Measurements from ENCODE around the gene ABHD8. TPM values are rescaled to one million over a fixed set of nuclear protein-coding genes. Genes with fewer than 3 reads are reported as not detected.

ABHD8 gene
- total and polyA plus RNA-seq, 2 donors (not counting 1 experiment from before 2014, with no cell fraction given), result 3.9 to 16.8 TPM

- no peak for DNase-seq (ENCODE audit: low read depth in 2 of 2)
- no peak overlapping the region for H3K4me3 ChIP-seq (replicated peaks in 1 of 4; ENCODE audit: control extremely low read depth in 1 of 4, insufficient read depth in 1 of 4, low read depth in 3 of 4, low read length in 4 of 4)
- H3K9ac ChIP-seq (ENCODE audit: insufficient read depth, low read length), result no peak overlapping the region
- H3K9me3 ChIP-seq (ENCODE audit: control insufficient read depth, insufficient read depth, low read depth, low read length), result no peaks in the 10 kb centered on the region
- no peaks in the 10 kb centered on the region for H3K4me1 ChIP-seq (ENCODE audit: control insufficient read depth, extremely low read depth, insufficient read depth, low read length)
- H3K27ac ChIP-seq (ENCODE audit: insufficient read depth, low read length), result no peak overlapping the region
- no peak overlapping the region for H2AFZ ChIP-seq (ENCODE audit: low read length)
- no peaks in the 10 kb centered on the region for H3K79me2 ChIP-seq (ENCODE audit: control insufficient read depth, insufficient read depth, low read length)
- TF ChIP-seq CTCF (conservative IDR thresholded peaks at IDR 0.05 in 1 of 2, IDR thresholded peaks at IDR 0.05 in 1 of 2; ENCODE audit: low read depth in 1 of 2, low read length in 2 of 2) (no peak), EZH2 (IDR thresholded peaks at IDR 0.05; ENCODE audit: low read length, missing control alignments) (no peak)
- H3K36me3 ChIP-seq (ENCODE audit: control insufficient read depth, insufficient read depth, low read length), result peaks cover 26% of the 10 kb centered on the region
- no peaks in the 10 kb centered on the region for H4K20me1 ChIP-seq (ENCODE audit: control insufficient read depth, extremely low read depth, insufficient read depth, low read length)
- H3K4me2 ChIP-seq (ENCODE audit: extremely low read depth, insufficient read depth, low read length), result no peak overlapping the region
- H3K27me3 ChIP-seq (ENCODE audit: control insufficient read depth, insufficient read depth, low read length), result no peaks in the 10 kb centered on the region
Measured at GRCh38 chr19:17322854-17323253, 19.6 kb upstream of the ABHD8 start.

- Histone ChIP-seq H3K27me3 (ENCODE audit: control insufficient read depth, insufficient read depth, low read length) (no peaks in the 10 kb centered on the region), H3K9me3 (ENCODE audit: control insufficient read depth, insufficient read depth, low read depth, low read length) (no peaks in the 10 kb centered on the region), H2AFZ (ENCODE audit: low read length) (no peak overlapping the region), H3K4me3 (replicated peaks in 1 of 4; ENCODE audit: control extremely low read depth in 1 of 4, insufficient read depth in 1 of 4, low read depth in 3 of 4, low read length in 4 of 4) (no peak overlapping the region), H3K4me1 (ENCODE audit: control insufficient read depth, extremely low read depth, insufficient read depth, low read length) (no peaks in the 10 kb centered on the region), H3K79me2 (ENCODE audit: control insufficient read depth, insufficient read depth, low read length) (no peaks in the 10 kb centered on the region), H3K36me3 (ENCODE audit: control insufficient read depth, insufficient read depth, low read length) (peaks cover 22% of the 10 kb centered on the region), H3K27ac (ENCODE audit: insufficient read depth, low read length) (no peak overlapping the region), H3K9ac (ENCODE audit: insufficient read depth, low read length) (no peak overlapping the region), H4K20me1 (ENCODE audit: control insufficient read depth, extremely low read depth, insufficient read depth, low read length) (no peaks in the 10 kb centered on the region), H3K4me2 (ENCODE audit: extremely low read depth, insufficient read depth, low read length) (no peak overlapping the region)
- DNase-seq (ENCODE audit: low read depth in 2 of 2), result no peak
- TF ChIP-seq CTCF (conservative IDR thresholded peaks at IDR 0.05 in 1 of 2, IDR thresholded peaks at IDR 0.05 in 1 of 2; ENCODE audit: low read depth in 1 of 2, low read length in 2 of 2), result no peak
- TF ChIP-seq EZH2 (IDR thresholded peaks at IDR 0.05; ENCODE audit: low read length, missing control alignments), result no peak
Measured at GRCh38 chr19:17321655-17322489, 18.6 kb upstream of the ABHD8 start.

GRCh38 chr19:17320435-17320834 lies 17.2 kb upstream of the ABHD8 start:
- H3K4me2 ChIP-seq (ENCODE audit: extremely low read depth, insufficient read depth, low read length), result no peak overlapping the region
- no peaks in the 10 kb centered on the region for H3K27me3 ChIP-seq (ENCODE audit: control insufficient read depth, insufficient read depth, low read length)
- DNase-seq (ENCODE audit: low read depth in 2 of 2), result no peak
- H3K4me1 ChIP-seq (ENCODE audit: control insufficient read depth, extremely low read depth, insufficient read depth, low read length), result no peaks in the 10 kb centered on the region
- no peaks in the 10 kb centered on the region for H3K79me2 ChIP-seq (ENCODE audit: control insufficient read depth, insufficient read depth, low read length)
- H3K36me3 ChIP-seq (ENCODE audit: control insufficient read depth, insufficient read depth, low read length), result peaks cover 26% of the 10 kb centered on the region
- no peaks in the 10 kb centered on the region for H3K9me3 ChIP-seq (ENCODE audit: control insufficient read depth, insufficient read depth, low read depth, low read length)
- TF ChIP-seq CTCF (conservative IDR thresholded peaks at IDR 0.05 in 1 of 2, IDR thresholded peaks at IDR 0.05 in 1 of 2; ENCODE audit: low read depth in 1 of 2, low read length in 2 of 2) (no peak), EZH2 (IDR thresholded peaks at IDR 0.05; ENCODE audit: low read length, missing control alignments) (no peak)
- no peak overlapping the region for H3K9ac ChIP-seq (ENCODE audit: insufficient read depth, low read length)
- no peak overlapping the region for H2AFZ ChIP-seq (ENCODE audit: low read length)
- no peaks in the 10 kb centered on the region for H4K20me1 ChIP-seq (ENCODE audit: control insufficient read depth, extremely low read depth, insufficient read depth, low read length)
- H3K4me3 ChIP-seq (replicated peaks in 1 of 4; ENCODE audit: control extremely low read depth in 1 of 4, insufficient read depth in 1 of 4, low read depth in 3 of 4, low read length in 4 of 4), result no peak overlapping the region
- H3K27ac ChIP-seq (ENCODE audit: insufficient read depth, low read length), result no peak overlapping the region
